ENCODE measurements around the gene SPRR2G.
"Not testable (repeated sequence)": the region's sequence is repeated elsewhere in the genome, so short reads cannot be mapped to it uniquely, and the experiment has no call there.

Gene SPRR2G

DNA sequence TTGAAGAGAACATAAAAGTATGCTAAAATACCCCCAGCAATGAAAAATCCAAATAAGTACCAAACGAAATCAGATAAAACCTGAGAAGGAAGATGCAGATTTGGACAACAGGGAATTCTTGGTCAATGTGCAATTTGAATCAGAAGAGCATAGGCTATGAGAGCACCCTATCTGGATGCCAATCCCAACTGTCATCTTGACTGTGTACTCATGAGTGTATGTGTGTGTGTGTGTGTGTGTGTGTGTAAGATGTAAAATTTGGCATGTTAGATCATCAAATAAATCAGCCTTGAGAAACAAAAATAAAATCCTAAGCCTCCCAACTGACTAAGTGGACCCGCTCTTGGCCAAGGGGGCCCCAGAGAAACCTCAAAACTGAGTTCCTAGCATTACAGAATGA lies 18.0 kb upstream of the SPRR2G start:
- Histone ChIP-seq H3K9me3 (ENCODE audit: low read depth, low read length) (no peaks in the 10 kb centered on the region), H3K36me3 (ENCODE audit: insufficient read depth, low read length) (no peaks in the 10 kb centered on the region)

DNA sequence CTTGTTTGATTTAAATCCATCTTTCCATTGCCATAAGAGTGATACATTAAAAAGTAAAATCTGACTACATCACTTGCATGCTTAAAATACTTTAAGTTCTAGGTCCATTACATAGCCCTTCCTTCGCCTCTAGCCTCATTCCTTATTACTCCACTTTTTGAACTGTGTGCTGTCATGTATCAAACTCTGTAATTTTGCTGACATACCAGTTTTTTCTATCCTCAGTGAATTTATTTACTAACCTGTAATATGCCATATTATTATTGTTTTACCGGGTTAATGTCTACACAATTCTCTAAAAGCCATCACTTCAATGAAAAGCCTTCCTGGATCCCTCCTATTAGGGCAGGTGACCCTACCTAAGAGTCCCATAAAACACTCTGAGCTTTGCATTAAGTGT lies 4.9 kb upstream of the SPRR2G start:
- H3K9me3 ChIP-seq (ENCODE audit: low read depth, low read length), result no peaks in the 10 kb centered on the region
- DNase-seq (ENCODE audit: low read depth, low spot score), result no peak
- no peak overlapping the region for H3K4me3 ChIP-seq
- no peak for TF ChIP-seq FOXP2 (optimal IDR thresholded peaks at IDR 0.05; ENCODE audit: control extremely low read depth, extremely low read length, insufficient read depth)
- TF ChIP-seq EZH2 (IDR thresholded peaks at IDR 0.05), result no peak
- TF ChIP-seq POLR2AphosphoS5 (IDR thresholded peaks at IDR 0.05; ENCODE audit: borderline replicate concordance, low read depth, low read length), result no peak
- no peaks in the 10 kb centered on the region for H3K36me3 ChIP-seq (ENCODE audit: insufficient read depth, low read length)
- H3K27ac ChIP-seq, result no peak overlapping the region
- no peak overlapping the region for H3K9ac ChIP-seq (ENCODE audit: insufficient read length)

More for the DNA sequence above, 18.0 kb upstream of the SPRR2G start:
- Histone ChIP-seq H3K9ac (ENCODE audit: insufficient read length) (no peak overlapping the region), H3K27ac (no peak overlapping the region), H3K4me3 (no peak overlapping the region)
- no peak for TF ChIP-seq EZH2 (IDR thresholded peaks at IDR 0.05)
- TF ChIP-seq POLR2AphosphoS5 (IDR thresholded peaks at IDR 0.05; ENCODE audit: borderline replicate concordance, low read depth, low read length), result no peak
- TF ChIP-seq FOXP2 (optimal IDR thresholded peaks at IDR 0.05; ENCODE audit: control extremely low read depth, extremely low read length, insufficient read depth), result no peak
- no peak for DNase-seq (ENCODE audit: low read depth, low spot score)

DNA sequence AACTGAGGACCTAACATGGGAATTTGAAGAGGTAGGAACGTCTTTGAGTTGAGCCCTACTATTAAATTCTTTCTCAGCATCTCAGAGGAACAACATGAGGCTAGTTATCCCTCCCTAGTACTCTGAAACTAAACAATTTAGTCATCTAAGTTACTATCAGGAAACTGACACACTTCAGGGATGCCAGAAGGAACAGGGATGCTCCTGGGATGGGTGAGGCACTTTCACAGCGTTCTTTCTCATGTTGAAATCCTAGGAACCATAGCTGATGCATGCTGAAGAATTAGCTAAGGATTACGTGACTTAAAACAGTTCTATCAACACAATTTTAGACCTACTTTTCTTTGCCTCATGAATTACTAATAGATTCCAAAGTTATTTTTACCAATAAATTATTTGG lies 1.8 kb upstream of the SPRR2G start:
- TF ChIP-seq POLR2AphosphoS5 (IDR thresholded peaks at IDR 0.05; ENCODE audit: borderline replicate concordance, low read depth, low read length), result no peak
- no peak for TF ChIP-seq FOXP2 (optimal IDR thresholded peaks at IDR 0.05; ENCODE audit: control extremely low read depth, extremely low read length, insufficient read depth)
- no peak for TF ChIP-seq EZH2 (IDR thresholded peaks at IDR 0.05)
- Histone ChIP-seq H3K36me3 (ENCODE audit: insufficient read depth, low read length) (no peaks in the 10 kb centered on the region), H3K4me3 (no peak overlapping the region)

GRCh38 chr1:153141377-153141776 lies 9.3 kb downstream of the SPRR2G start:
- TF ChIP-seq FOXP2 (optimal IDR thresholded peaks at IDR 0.05; ENCODE audit: control extremely low read depth, extremely low read length, insufficient read depth) (no peak), EZH2 (IDR thresholded peaks at IDR 0.05) (no peak), POLR2AphosphoS5 (IDR thresholded peaks at IDR 0.05; ENCODE audit: borderline replicate concordance, low read depth, low read length) (no peak)
- no peaks in the 10 kb centered on the region for H3K9me3 ChIP-seq (ENCODE audit: low read depth, low read length)
- no peak overlapping the region for H3K4me3 ChIP-seq
- no peak overlapping the region for H3K9ac ChIP-seq (ENCODE audit: insufficient read length)
- no peaks in the 10 kb centered on the region for H3K36me3 ChIP-seq (ENCODE audit: insufficient read depth, low read length)
- DNase-seq (ENCODE audit: low read depth, low spot score), result no peak
- H3K27ac ChIP-seq, result no peak overlapping the region

More for the DNA sequence above, 1.8 kb upstream of the SPRR2G start:
- Histone ChIP-seq H3K27ac (no peak overlapping the region), H3K9me3 (ENCODE audit: low read depth, low read length) (no peaks in the 10 kb centered on the region), H3K9ac (ENCODE audit: insufficient read length) (no peak overlapping the region)
- no peak for DNase-seq (ENCODE audit: low read depth, low spot score)

DNA sequence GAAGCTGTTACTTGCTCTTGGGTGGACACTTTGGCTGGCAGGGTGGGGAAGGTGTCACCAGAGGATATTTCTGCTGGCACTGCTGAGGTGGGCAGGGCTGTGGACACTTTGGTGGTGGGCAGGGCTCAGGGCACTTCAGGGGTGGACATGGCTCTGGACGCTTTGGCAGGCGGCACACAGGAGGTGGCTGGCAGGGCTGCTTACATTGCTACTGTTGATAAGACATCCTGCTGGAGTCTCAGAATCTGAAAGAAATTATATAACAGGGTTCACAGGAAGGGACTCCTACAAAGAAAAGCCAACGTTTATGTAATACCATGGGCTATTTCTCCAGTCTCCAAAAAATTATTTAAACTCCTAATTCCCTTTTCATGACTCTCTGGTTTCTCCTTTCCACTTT lies 10.2 kb downstream of the SPRR2G start:
- no peak overlapping the region for H3K4me3 ChIP-seq
- no peak overlapping the region for H3K9ac ChIP-seq (ENCODE audit: insufficient read length)
- H3K27ac ChIP-seq, result no peak overlapping the region
- no peak for DNase-seq (ENCODE audit: low read depth, low spot score)
- no peaks in the 10 kb centered on the region for H3K36me3 ChIP-seq (ENCODE audit: insufficient read depth, low read length)
- TF ChIP-seq FOXP2 (optimal IDR thresholded peaks at IDR 0.05; ENCODE audit: control extremely low read depth, extremely low read length, insufficient read depth), result no peak
- no peak for TF ChIP-seq POLR2AphosphoS5 (IDR thresholded peaks at IDR 0.05; ENCODE audit: borderline replicate concordance, low read depth, low read length)
- TF ChIP-seq EZH2 (IDR thresholded peaks at IDR 0.05), result no peak
- no peaks in the 10 kb centered on the region for H3K9me3 ChIP-seq (ENCODE audit: low read depth, low read length)

- DNase-seq (ENCODE audit: low read depth, low spot score), result no peak
- Histone ChIP-seq H3K4me3 (no peak overlapping the region), H3K36me3 (ENCODE audit: insufficient read depth, low read length) (no peaks in the 10 kb centered on the region), H3K27ac (no peak overlapping the region), H3K9ac (ENCODE audit: insufficient read length) (no peak overlapping the region), H3K9me3 (ENCODE audit: low read depth, low read length) (no peaks in the 10 kb centered on the region)
- TF ChIP-seq EZH2 (IDR thresholded peaks at IDR 0.05), result no peak
Measured at GRCh38 chr1:153133743-153134142, 16.9 kb downstream of the SPRR2G start.

- Histone ChIP-seq H3K27ac (no peak overlapping the region), H3K4me3 (no peak overlapping the region), H3K9ac (ENCODE audit: insufficient read length) (no peak overlapping the region), H3K9me3 (ENCODE audit: low read depth, low read length) (no peaks in the 10 kb centered on the region), H3K36me3 (ENCODE audit: insufficient read depth, low read length) (no peaks in the 10 kb centered on the region)
- DNase-seq (ENCODE audit: low read depth, low spot score), result no peak
- TF ChIP-seq POLR2AphosphoS5 (IDR thresholded peaks at IDR 0.05; ENCODE audit: borderline replicate concordance, low read depth, low read length) (no peak), EZH2 (IDR thresholded peaks at IDR 0.05) (no peak), FOXP2 (optimal IDR thresholded peaks at IDR 0.05; ENCODE audit: control extremely low read depth, extremely low read length, insufficient read depth) (no peak)
Measured at GRCh38 chr1:153133267-153133666, 17.4 kb downstream of the SPRR2G start.

- H3K9ac ChIP-seq (ENCODE audit: insufficient read length); H3K36me3 ChIP-seq (ENCODE audit: insufficient read depth, low read length); H3K4me3 ChIP-seq; DNase-seq (ENCODE audit: low read depth, low spot score); H3K27ac ChIP-seq; H3K9me3 ChIP-seq (ENCODE audit: low read depth, low read length): not testable (repeated sequence)
Measured at GRCh38 chr1:153128688-153129087, 22.0 kb downstream of the SPRR2G start.

DNA sequence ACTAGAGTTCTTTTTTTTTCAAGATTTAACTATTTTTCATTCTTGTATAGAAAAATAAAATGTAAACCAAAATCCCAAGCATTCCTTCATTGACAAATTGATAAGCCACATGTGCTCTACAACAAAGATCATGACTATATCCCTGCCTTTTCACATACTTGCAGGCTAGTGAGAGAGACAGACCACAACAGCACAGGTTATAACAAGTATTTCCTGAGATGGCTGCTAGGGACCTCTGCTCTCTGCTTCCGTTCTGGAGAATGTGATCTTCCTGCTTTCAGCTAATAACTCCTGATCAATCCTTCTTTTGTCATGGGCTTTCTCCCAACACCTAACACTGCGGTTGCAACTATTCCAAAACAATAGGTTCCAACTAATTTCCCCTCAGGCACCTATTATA lies 23.4 kb downstream of the SPRR2G start:
- no peak overlapping the region for H3K27ac ChIP-seq
- H3K4me3 ChIP-seq, result no peak overlapping the region
- no peak for TF ChIP-seq EZH2 (IDR thresholded peaks at IDR 0.05)
- no peak for TF ChIP-seq FOXP2 (optimal IDR thresholded peaks at IDR 0.05; ENCODE audit: control extremely low read depth, extremely low read length, insufficient read depth)
- no peak for TF ChIP-seq POLR2AphosphoS5 (IDR thresholded peaks at IDR 0.05; ENCODE audit: borderline replicate concordance, low read depth, low read length)
- no peaks in the 10 kb centered on the region for H3K9me3 ChIP-seq (ENCODE audit: low read depth, low read length)
- DNase-seq (ENCODE audit: low read depth, low spot score), result no peak
- H3K36me3 ChIP-seq (ENCODE audit: insufficient read depth, low read length), result no peaks in the 10 kb centered on the region
- H3K9ac ChIP-seq (ENCODE audit: insufficient read length), result no peak overlapping the region

Measured in SK-N-MC (cell line).